Panc1 (cell line): ENCODE measurements around the gene GSTT4.
"Not testable (repeated sequence)": the region's sequence is repeated elsewhere in the genome, so short reads cannot be mapped to it uniquely, and the experiment has no call there.

Experiments used
- CTCF ChIP-seq: fragments of 450-650 bp; IDR thresholded peaks from 2 replicates; pipeline ENCODE4 v1.5.1; 2017; ENCODE audit warnings: mild to moderate bottlenecking
- SIN3A ChIP-seq: IDR thresholded peaks from 2 replicates; pipeline ENCODE4 v1.6.1; 2012; ENCODE audit warnings: low read depth, mild to moderate bottlenecking, low read length, moderate library complexity, borderline replicate concordance; ENCODE audit not compliant: insufficient read depth

- not testable (repeated sequence) for TF ChIP-seq SIN3A, CTCF
Measured at GRCh38 chr22:23986089-23986488, 19.2 kb downstream of the GSTT4 start.
